ENCODE data around the gene IL3RA. TPM values are rescaled to one million over a fixed set of nuclear protein-coding genes. Genes with fewer than 3 reads are reported as not detected.
"Not testable (repeated sequence)": the region's sequence is repeated elsewhere in the genome, so short reads cannot be mapped to it uniquely, and the experiment has no call there.

Gene IL3RA
- total RNA-seq, 1 donor from 2014 or later, result 0.53 TPM

DNA sequence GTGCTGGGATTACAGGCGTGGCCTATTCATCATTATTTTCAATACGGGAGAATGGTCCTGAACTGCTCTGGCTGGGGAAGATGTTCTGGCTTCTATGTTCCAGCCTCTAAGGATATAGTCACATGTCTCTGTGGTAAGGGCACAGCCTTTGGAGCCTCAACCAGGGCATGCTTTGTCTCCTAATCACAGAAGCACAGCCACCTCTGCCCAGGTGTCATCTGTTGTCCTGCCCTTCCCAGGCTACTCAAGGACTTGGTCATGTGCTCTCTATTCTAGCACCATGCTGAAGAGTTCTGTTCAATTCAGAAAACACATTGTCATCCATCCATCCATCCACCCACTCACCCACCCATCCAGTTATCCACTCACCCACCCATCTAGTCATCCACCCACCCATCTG is 86.6 kb downstream of the IL3RA start:
- H3K9me3 Mint-ChIP-seq, result peaks cover 6% of the 10 kb centered on the region
- CTCF ChIA-PET, result no interaction called here
- POLR2A ChIA-PET, result no interaction called here
- TF ChIP-seq, protein P1, sequence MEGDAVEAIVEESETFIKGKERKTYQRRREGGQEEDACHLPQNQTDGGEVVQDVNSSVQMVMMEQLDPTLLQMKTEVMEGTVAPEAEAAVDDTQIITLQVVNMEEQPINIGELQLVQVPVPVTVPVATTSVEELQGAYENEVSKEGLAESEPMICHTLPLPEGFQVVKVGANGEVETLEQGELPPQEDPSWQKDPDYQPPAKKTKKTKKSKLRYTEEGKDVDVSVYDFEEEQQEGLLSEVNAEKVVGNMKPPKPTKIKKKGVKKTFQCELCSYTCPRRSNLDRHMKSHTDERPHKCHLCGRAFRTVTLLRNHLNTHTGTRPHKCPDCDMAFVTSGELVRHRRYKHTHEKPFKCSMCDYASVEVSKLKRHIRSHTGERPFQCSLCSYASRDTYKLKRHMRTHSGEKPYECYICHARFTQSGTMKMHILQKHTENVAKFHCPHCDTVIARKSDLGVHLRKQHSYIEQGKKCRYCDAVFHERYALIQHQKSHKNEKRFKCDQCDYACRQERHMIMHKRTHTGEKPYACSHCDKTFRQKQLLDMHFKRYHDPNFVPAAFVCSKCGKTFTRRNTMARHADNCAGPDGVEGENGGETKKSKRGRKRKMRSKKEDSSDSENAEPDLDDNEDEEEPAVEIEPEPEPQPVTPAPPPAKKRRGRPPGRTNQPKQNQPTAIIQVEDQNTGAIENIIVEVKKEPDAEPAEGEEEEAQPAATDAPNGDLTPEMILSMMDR (IDR thresholded peaks at IDR 0.05), result no peak
- H3K27ac Mint-ChIP-seq, result no peak overlapping the region
- DNase-seq (no peak), ATAC-seq (ENCODE audit: low read depth) (no peak)
- no peaks in the 10 kb centered on the region for H3K27me3 Mint-ChIP-seq
- H3K4me3 Mint-ChIP-seq, result no peak overlapping the region
- intact Hi-C loops (cut with micrococcal nuclease), result no loop called here
- H3K36me3 Mint-ChIP-seq (ENCODE audit: low read depth), result peaks cover 66% of the 10 kb centered on the region
- H3K4me1 Mint-ChIP-seq, result no peaks in the 10 kb centered on the region

DNA sequence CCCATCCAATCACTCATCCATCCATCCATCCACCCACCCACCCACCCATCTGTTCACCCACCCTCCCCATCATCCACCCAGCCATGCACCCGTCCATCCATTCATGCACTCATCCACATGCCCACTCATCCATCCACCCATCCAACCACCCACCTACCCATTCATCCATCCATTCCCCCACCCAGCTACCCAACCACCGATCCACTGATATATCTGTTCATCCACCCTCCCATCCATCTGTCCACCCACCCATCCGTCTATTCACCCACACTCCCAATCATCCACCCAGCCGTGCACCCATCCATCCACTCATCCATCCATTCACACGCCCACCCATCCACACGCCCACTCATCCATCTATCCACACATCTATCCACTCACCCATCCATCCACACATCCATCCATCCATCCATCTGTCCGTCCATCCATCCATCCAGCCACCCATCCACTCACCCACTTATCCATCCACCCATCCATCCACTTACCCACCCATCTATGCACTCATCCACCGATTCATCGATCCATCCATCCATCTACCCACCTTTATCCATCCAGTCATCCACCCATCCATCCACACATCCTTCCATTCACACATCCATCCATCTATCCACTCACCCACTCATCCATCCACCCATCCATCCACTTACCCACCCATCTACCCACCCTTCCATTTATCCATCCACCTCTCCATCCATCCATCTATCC is 87.7 kb downstream of the IL3RA start:
- POLR2A ChIA-PET, result no interaction called here
- H3K27me3 Mint-ChIP-seq, result no peaks in the 10 kb centered on the region
- TF ChIP-seq, protein P1 (IDR thresholded peaks at IDR 0.05), result no peak
- H3K27ac Mint-ChIP-seq, result no peak overlapping the region
- no peaks in the 10 kb centered on the region for H3K4me1 Mint-ChIP-seq
- intact Hi-C loops (cut with micrococcal nuclease), result no loop called here
- ATAC-seq (ENCODE audit: low read depth) (no peak), DNase-seq (no peak)
- H3K36me3 Mint-ChIP-seq (ENCODE audit: low read depth), result peaks cover 67% of the 10 kb centered on the region
- H3K4me3 Mint-ChIP-seq, result no peak overlapping the region
- CTCF ChIA-PET, result no interaction called here
- H3K9me3 Mint-ChIP-seq, result peaks cover 6% of the 10 kb centered on the region

DNA sequence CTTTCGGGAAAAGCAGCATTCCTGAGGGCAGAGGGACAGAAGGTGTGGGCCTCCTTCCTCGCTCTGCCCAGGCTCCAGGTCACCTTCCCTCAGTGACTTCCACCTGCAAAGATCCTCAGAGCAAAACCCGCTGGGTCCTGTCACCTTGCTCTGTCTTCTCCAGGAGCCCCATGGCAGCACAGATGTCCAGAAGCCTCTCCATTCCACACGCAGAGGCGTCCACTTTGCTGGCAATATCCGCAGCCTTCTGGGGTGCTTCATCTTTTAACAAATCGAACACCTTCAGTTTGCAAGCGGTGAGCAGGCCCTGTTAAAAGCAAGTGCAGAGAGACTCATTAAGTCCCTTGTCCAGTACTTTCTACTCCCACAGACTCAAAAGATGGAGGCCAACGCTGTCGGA is 88.8 kb downstream of the IL3RA start:
- H3K4me3 Mint-ChIP-seq, result no peak overlapping the region
- TF ChIP-seq, protein P1 (IDR thresholded peaks at IDR 0.05), result no peak
- H3K27me3 Mint-ChIP-seq, result no peaks in the 10 kb centered on the region
- H3K9me3 Mint-ChIP-seq, result peaks cover 6% of the 10 kb centered on the region
- peaks cover 62% of the 10 kb centered on the region for H3K36me3 Mint-ChIP-seq (ENCODE audit: low read depth)
- intact Hi-C loops (cut with micrococcal nuclease), result no loop called here
- DNase-seq (no peak), ATAC-seq (ENCODE audit: low read depth) (no peak)
- POLR2A ChIA-PET, result no interaction called here
- CTCF ChIA-PET, result no interaction called here
- no peak overlapping the region for H3K27ac Mint-ChIP-seq
- H3K4me1 Mint-ChIP-seq, result no peaks in the 10 kb centered on the region

GRCh38 chrX:1426321-1426720 is 89.7 kb downstream of the IL3RA start:
- intact Hi-C loops (cut with micrococcal nuclease), result not testable (repeated sequence)

GRCh38 chrX:1427756-1428155 is 91.2 kb downstream of the IL3RA start:
- Mint-ChIP-seq H3K9me3 (no peaks in the 10 kb centered on the region), H3K36me3 (ENCODE audit: low read depth) (peaks cover 47% of the 10 kb centered on the region), H3K4me3 (no peak overlapping the region), H3K27ac (no peak overlapping the region), H3K27me3 (no peaks in the 10 kb centered on the region), H3K4me1 (no peaks in the 10 kb centered on the region)
- DNase-seq, result no peak
- TF ChIP-seq, protein P1 (IDR thresholded peaks at IDR 0.05), result no peak
- ChIA-PET POLR2A (no interaction called here), CTCF (no interaction called here)
- no peak for ATAC-seq (ENCODE audit: low read depth)
- intact Hi-C loops (cut with micrococcal nuclease), result no loop called here

More at GRCh38 chrX:1426321-1426720, 89.7 kb downstream of the IL3RA start:
- H3K9me3 Mint-ChIP-seq; H3K27me3 Mint-ChIP-seq; H3K4me3 Mint-ChIP-seq; H3K27ac Mint-ChIP-seq; H3K4me1 Mint-ChIP-seq; CTCF ChIA-PET; POLR2A ChIA-PET; ATAC-seq (ENCODE audit: low read depth); DNase-seq: not testable (repeated sequence)
- peaks cover 56% of the 10 kb centered on the region for H3K36me3 Mint-ChIP-seq (ENCODE audit: low read depth)

DNA sequence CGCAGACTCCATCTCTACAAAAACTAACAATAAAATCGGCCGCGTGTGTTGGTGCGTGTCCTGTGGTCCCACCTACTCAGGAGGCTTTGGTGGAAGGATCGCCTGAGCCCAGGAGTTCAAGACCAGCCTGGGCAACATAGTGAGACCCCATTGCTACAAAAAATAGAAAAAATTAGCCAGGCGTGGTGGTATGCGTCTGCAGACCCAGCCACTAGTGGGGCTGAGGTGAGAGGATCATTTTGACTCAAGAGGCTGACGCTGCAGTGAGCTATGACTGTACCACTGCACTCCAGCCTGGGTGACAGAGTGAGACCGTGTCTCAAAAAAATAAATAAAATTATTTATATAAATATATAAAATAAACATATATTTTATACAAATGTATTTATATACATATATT is 93.9 kb downstream of the IL3RA start:
- POLR2A ChIA-PET, result no interaction called here
- DNase-seq, result no peak
- Mint-ChIP-seq H3K27ac (no peak overlapping the region), H3K4me3 (no peak overlapping the region), H3K9me3 (no peaks in the 10 kb centered on the region), H3K4me1 (no peaks in the 10 kb centered on the region), H3K36me3 (ENCODE audit: low read depth) (peaks cover 43% of the 10 kb centered on the region), H3K27me3 (no peaks in the 10 kb centered on the region)
- TF ChIP-seq, protein P1 (IDR thresholded peaks at IDR 0.05), result no peak
- ATAC-seq (ENCODE audit: low read depth), result no peak
- CTCF ChIA-PET, result no interaction called here
- intact Hi-C loops (cut with micrococcal nuclease), result no loop called here
